Lung (tissue), 12 donors: ENCODE data around the gene KEL. TPM values are rescaled to one million over a fixed set of nuclear protein-coding genes. Genes with fewer than 3 reads are reported as not detected.

Source experiments
- ATAC-seq: fragments of 200-7000 bp; cut with Tn5 transposase; one replicate; pipeline ENCODE4 v1.9.1; 2020; ENCODE audit warnings: moderate number of reproducible peaks; ENCODE audit not compliant: insufficient read depth, low FRiP score
- DNase-seq, 3 donors: peaks; one replicate each; pipeline ENCODE4 v3.0.0-alpha.2; 2013 to 2017
- H3K27ac ChIP-seq, 2 donors: one replicate each; pipeline ENCODE4 v1.5.1; 2013; ENCODE audit warnings: mild to moderate bottlenecking in 2 of 2, moderate library complexity in 2 of 2, control low read depth in 1 of 2, inconsistent platforms in 1 of 2, low read depth in 1 of 2, low read length in 1 of 2
- H3K27me3 ChIP-seq, 3 donors: one replicate each; pipeline ENCODE4 v1.5.1; 2013; ENCODE audit warnings: low read length in 2 of 3; ENCODE audit not compliant: control insufficient read depth in 3 of 3, insufficient read depth in 3 of 3
- H3K36me3 ChIP-seq, 4 donors: one replicate each; pipeline ENCODE4 v1.5.1; 2013; ENCODE audit warnings: low read length in 4 of 4, mild to moderate bottlenecking in 1 of 4, moderate library complexity in 1 of 4; ENCODE audit not compliant: control insufficient read depth in 4 of 4, insufficient read depth in 4 of 4
- H3K4me1 ChIP-seq, 5 donors: one replicate each; pipeline ENCODE4 v1.5.1; 2013; ENCODE audit warnings: low read length in 5 of 5, mild to moderate bottlenecking in 2 of 5, moderate library complexity in 1 of 5; ENCODE audit not compliant: control insufficient read depth in 5 of 5, insufficient read depth in 5 of 5
- H3K4me3 ChIP-seq: one replicate; pipeline ENCODE4 v1.5.1; 2013; ENCODE audit warnings: mild to moderate bottlenecking, control low read depth, moderate library complexity
- H3K9ac ChIP-seq, 2 donors: one replicate each; pipeline ENCODE4 v1.5.1; 2013; ENCODE audit warnings: low read length in 2 of 2, control low read depth in 1 of 2; ENCODE audit not compliant: insufficient read depth in 1 of 2
- H3K9me3 ChIP-seq, 4 donors: one replicate each; pipeline ENCODE4 v1.5.1; 2013; ENCODE audit warnings: low read length in 3 of 4, mild to moderate bottlenecking in 1 of 4, moderate library complexity in 1 of 4; ENCODE audit not compliant: control insufficient read depth in 4 of 4, insufficient read depth in 3 of 4
- CTCF ChIP-seq: IDR thresholded peaks from 2 replicates; pipeline ENCODE4 v1.5.1; 2012; ENCODE audit warnings: mild to moderate bottlenecking; ENCODE audit errors: control extremely low read depth, extremely low read depth
- WGBS, 2 donors: extraction: QIAGEN DNeasy Blood & Tissue Kit; methylation state at CpG; one replicate each; pipeline ENCODE4 v1.1.7; 2013; 5-methylcytosine and 5-hydroxymethylcytosine counted together
- polyA plus RNA-seq, 2 donors: library from polyadenylated mRNA; stranded (reverse); fragments of 200-250 nt; gene quantifications; one replicate each; pipeline ENCODE4 v1.2.1, GENCODE V29; 2013
- total RNA-seq, 2 donors: library from RNA; depleted of rRNA in 1 of 2; stranded (reverse); fragments of >200 nt in 1 of 2; gene quantifications; one replicate each; pipeline ENCODE4 v1.2.1, GENCODE V29; 2014 to 2021
- donor health status: control.
- donor health status: control.
- donor health status: Bipolar disorder and iron deficiency.
- donor health status: healthy.
- donor health status: DM: yes; HTN: yes; CAD: no.

The KEL gene
- total and polyA plus RNA-seq, 4 donors, result 0.23 to 8.3 (median 1.1) TPM

GRCh38 chr7:142938611-142939010, 23.6 kb downstream of the KEL start:
- no peaks in the 10 kb centered on the region for H3K27me3 ChIP-seq
- H3K36me3 ChIP-seq, result no peaks in the 10 kb centered on the region
- no peak for ATAC-seq
- H3K27ac ChIP-seq, result no peak overlapping the region
- no peak for DNase-seq
- 95 to 97% methylated on average over 4 of the region's 4 CpGs for WGBS, 2 donors
- peaks cover 0 to 22% (median 5%) of the 10 kb centered on the region in 5 donors for H3K4me1 ChIP-seq
- no peak overlapping the region for H3K4me3 ChIP-seq
- no peak for TF ChIP-seq CTCF
- no peaks in the 10 kb centered on the region for H3K9me3 ChIP-seq
- H3K9ac ChIP-seq, result no peak overlapping the region

GRCh38 chr7:142935941-142936565, 26.1 kb downstream of the KEL start:
- ATAC-seq (no peak), DNase-seq (no peak)
- no peaks in the 10 kb centered on the region for H3K36me3 ChIP-seq
- WGBS, 2 donors, result 78 to 84% methylated on average over 9 to 12 of the region's 12 CpGs
- H3K4me3 ChIP-seq, result no peak overlapping the region
- H3K4me1 ChIP-seq, result peaks cover 0 to 18% (median 5%) of the 10 kb centered on the region in 5 donors
- H3K9ac ChIP-seq, result no peak overlapping the region
- no peaks in the 10 kb centered on the region for H3K9me3 ChIP-seq
- H3K27me3 ChIP-seq, result no peaks in the 10 kb centered on the region
- no peak overlapping the region for H3K27ac ChIP-seq
- TF ChIP-seq CTCF, result no peak

DNA sequence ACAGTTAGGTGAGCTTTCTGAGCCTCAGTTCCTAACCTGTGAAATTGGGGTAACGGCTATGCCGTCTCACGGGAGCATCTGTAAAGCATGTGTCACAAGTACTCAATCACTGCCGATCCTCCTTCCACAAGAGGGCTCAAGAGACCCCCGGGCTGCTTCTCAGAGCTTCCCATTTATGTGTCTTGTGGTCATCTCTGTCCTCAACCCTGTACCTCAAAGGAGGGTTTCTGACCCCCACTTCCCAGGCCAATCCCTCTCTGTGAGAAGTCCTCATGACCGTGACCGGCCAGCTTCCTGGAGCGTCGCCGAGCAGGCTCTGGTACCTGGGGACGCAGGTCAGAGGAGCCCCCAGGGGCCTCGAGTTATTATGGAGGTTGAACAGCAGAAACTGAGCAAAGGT, 28.1 kb downstream of the KEL start:
- no peak for DNase-seq
- Histone ChIP-seq H3K4me1 (no peaks in the 10 kb centered on the region), H3K9me3 (no peaks in the 10 kb centered on the region), H3K27ac (no peak overlapping the region), H3K27me3 (no peaks in the 10 kb centered on the region), H3K4me3 (no peak overlapping the region), H3K9ac (no peak overlapping the region), H3K36me3 (no peaks in the 10 kb centered on the region)
- 81 to 87% methylated on average over 12 of the region's 12 CpGs for WGBS, 2 donors
- no peak for TF ChIP-seq CTCF
- ATAC-seq, result no peak

DNA sequence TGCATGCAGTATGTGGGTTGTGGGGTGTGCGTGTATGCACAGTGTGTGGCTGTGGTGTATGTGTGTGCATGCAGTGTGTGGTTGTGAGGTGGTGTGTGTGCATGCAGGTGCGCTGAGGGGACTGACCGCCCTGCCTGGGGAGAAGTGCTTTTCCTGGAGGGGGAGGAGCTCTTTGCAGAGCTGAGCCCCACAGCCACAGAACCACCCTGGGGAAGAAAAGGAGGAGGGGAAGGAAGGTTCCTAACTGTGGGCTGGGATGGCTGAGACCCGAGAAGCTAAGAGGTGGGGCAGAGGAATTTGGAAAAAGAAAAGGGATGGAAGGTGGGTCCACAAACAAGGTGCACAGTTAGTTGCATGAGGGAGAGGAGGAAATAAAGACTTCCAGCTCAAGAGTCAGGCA, 28.5 kb downstream of the KEL start, which contains the start of gene TRPV5:
TSS of gene TRPV5 (minus strand) at position 123 of the 400 bp plus-strand sequence. CDS start 287 bp downstream, outside the sequence.
- DNase-seq (no peak), ATAC-seq (no peak)
- Histone ChIP-seq H3K36me3 (no peaks in the 10 kb centered on the region), H3K27me3 (no peaks in the 10 kb centered on the region), H3K9ac (no peak within 1 kb of the TSS), H3K4me1 (no peaks in the 10 kb centered on the region), H3K4me3 (no peak within 1 kb of the TSS), H3K27ac (no peak within 1 kb of the TSS), H3K9me3 (no peaks in the 10 kb centered on the region)
- TF ChIP-seq CTCF, result no peak
- 73 to 85% methylated on average over 4 of the region's 4 CpGs for WGBS, 2 donors
